Panc1 (cell line): ENCODE results near the gene GPR160. TPM values are rescaled to one million over a fixed set of nuclear protein-coding genes. Genes with fewer than 3 reads are reported as not detected.

Experiments used
- ATAC-seq: fragments of 200-7000 bp; cut with Tn5 transposase; 2 replicates; pipeline ENCODE4 v1.9.1; 2020; ENCODE audit warnings: mild to moderate bottlenecking, moderate library complexity
- BruUV-seq: library from RNA; stranded (reverse); fragments of 400-500 nt; replicated peaks from 2 replicates; lab custom pipeline; 2021; lab: Mats Ljungman, UMichigan
- CTCF ChIA-PET: fragments of 300-600 bp; sonication (Branson Sonifier 250); formaldehyde crosslinking; loops from one replicate; lab custom pipeline; 2022; ENCODE audit warnings: antibody characterized with exemption; lab: Charles Lee
- POLR2A ChIA-PET: fragments of 300-600 bp; sonication (Branson Sonifier 250); formaldehyde crosslinking; loops from one replicate; lab custom pipeline; 2022; ENCODE audit warnings: antibody characterized with exemption; lab: Charles Lee
- DNase-seq: peaks from one replicate; pipeline ENCODE4 v3.0.0-alpha.2; 2010; ENCODE audit warnings: low read depth, low spot score
- H3K27ac ChIP-seq: 2 replicates; pipeline ENCODE4 v1.5.1; 2011; ENCODE audit warnings: mild to moderate bottlenecking, low read length, inconsistent platforms
- H3K27me3 ChIP-seq: fragments of 200-500 bp; sonication (Bioruptor generic); 2 replicates; pipeline ENCODE4 v1.6.0; 2014; ENCODE audit warnings: low read length, inconsistent platforms; ENCODE audit not compliant: control insufficient read depth, insufficient read depth
- H3K36me3 ChIP-seq: fragments of 200-500 bp; sonication (Bioruptor generic); 2 replicates; pipeline ENCODE4 v1.5.1; 2014; ENCODE audit warnings: inconsistent platforms, mild to moderate bottlenecking, low read length, moderate library complexity; ENCODE audit not compliant: control insufficient read depth, insufficient read depth
- H3K4me1 ChIP-seq: 2 replicates; pipeline ENCODE4 v1.5.1; 2011; ENCODE audit warnings: inconsistent platforms, mild to moderate bottlenecking, low read length, moderate library complexity; ENCODE audit not compliant: control insufficient read depth, insufficient read depth
- H3K4me3 ChIP-seq, 2 experiments: 2 replicates each; pipeline ENCODE4 v1.5.1; 2011 to 2012; ENCODE audit warnings: low read depth in 2 of 2, low read length in 2 of 2, mild to moderate bottlenecking in 2 of 2, inconsistent platforms in 1 of 2, moderate library complexity in 1 of 2
- H3K9me3 ChIP-seq: fragments of 200-500 bp; sonication (Bioruptor generic); 2 replicates; pipeline ENCODE4 v1.5.1; 2014; ENCODE audit warnings: low read depth, mild to moderate bottlenecking, inconsistent platforms, low read length, moderate library complexity; ENCODE audit not compliant: control insufficient read depth, insufficient read depth
- CTCF ChIP-seq: fragments of 450-650 bp; IDR thresholded peaks from 2 replicates; pipeline ENCODE4 v1.5.1; 2017; ENCODE audit warnings: mild to moderate bottlenecking
- POLR2AphosphoS5 ChIP-seq: IDR thresholded peaks from 2 replicates; pipeline ENCODE4 v1.6.1; 2012; ENCODE audit warnings: mild to moderate bottlenecking, low read depth, low read length, moderate library complexity
- REST ChIP-seq, 2 experiments: IDR thresholded peaks; 2 replicates each; pipeline ENCODE4 v1.6.1; 2011 to 2012; ENCODE audit warnings: low read depth in 2 of 2, control low read depth in 1 of 2, low read length in 1 of 2, mild to moderate bottlenecking in 1 of 2, moderate library complexity in 1 of 2; ENCODE audit not compliant: insufficient read depth in 1 of 2
- SIN3A ChIP-seq: IDR thresholded peaks from 2 replicates; pipeline ENCODE4 v1.6.1; 2012; ENCODE audit warnings: low read depth, mild to moderate bottlenecking, low read length, moderate library complexity, borderline replicate concordance; ENCODE audit not compliant: insufficient read depth
- TCF7L2 ChIP-seq: IDR thresholded peaks from 2 replicates; pipeline ENCODE4 v1.6.1; 2011; ENCODE audit warnings: mild to moderate bottlenecking, low read depth, low read length, inconsistent platforms
- in situ Hi-C: cut with HindIII; loops from 2 replicates; pipeline ENCODE4 v1.10.0; 2016; ENCODE audit warnings: low sequenced_read_pairs, low pct_unique_long_range_greater_than_20kb
- intact Hi-C: fragments of 100-400 bp; cut with micrococcal nuclease; formaldehyde crosslinking; loops from one replicate; pipeline ENCODE4 v1.10.0; 2022; ENCODE audit not compliant: unreplicated experiment
- total RNA-seq: library from RNA; stranded (reverse); gene quantifications from one replicate; pipeline ENCODE4 v1.2.1, GENCODE V29; 2021; ENCODE audit not compliant: unreplicated experiment

The GPR160 gene
- total RNA-seq, 1 experiment from 2014 or later = 0.18 TPM

- CTCF ChIA-PET = no interaction called here
- intact Hi-C loops (no loop called here), in situ Hi-C loops (no loop called here)
- POLR2A ChIA-PET = no interaction called here
- H3K36me3 ChIP-seq = no peaks in the 10 kb centered on the region
- H3K4me3 ChIP-seq = no peak overlapping the region
- H3K9me3 ChIP-seq = no peaks in the 10 kb centered on the region
- H3K4me1 ChIP-seq = no peaks in the 10 kb centered on the region
- H3K27me3 ChIP-seq = no peaks in the 10 kb centered on the region
- no peak for TF ChIP-seq CTCF
- TF ChIP-seq TCF7L2 = no peak
- no peak for TF ChIP-seq POLR2AphosphoS5
- TF ChIP-seq REST (IDR thresholded peaks at IDR 0.05; ENCODE audit: insufficient read depth in 1 of 2, low read depth in 2 of 2, low read length in 1 of 2) = no peak
- no peak for TF ChIP-seq SIN3A
- no TSS peak for BruUV-seq
- ATAC-seq (no peak), DNase-seq (no peak)
- H3K27ac ChIP-seq = no peak overlapping the region
These were observed 39.0 kb downstream of the GPR160 start for GRCh38 chr3:170076715-170077238.

GRCh38 chr3:170077361-170077760 is 39.6 kb downstream of the GPR160 start:
- ATAC-seq (no peak), DNase-seq (no peak)
- CTCF ChIA-PET = no interaction called here
- H3K27ac ChIP-seq = no peak overlapping the region
- in situ Hi-C loops (no loop called here), intact Hi-C loops (no loop called here)
- no TSS peak for BruUV-seq
- no peaks in the 10 kb centered on the region for H3K9me3 ChIP-seq
- no peaks in the 10 kb centered on the region for H3K27me3 ChIP-seq
- no peaks in the 10 kb centered on the region for H3K36me3 ChIP-seq
- TF ChIP-seq POLR2AphosphoS5 (no peak), TCF7L2 (no peak), SIN3A (no peak), REST (IDR thresholded peaks at IDR 0.05; ENCODE audit: insufficient read depth in 1 of 2, low read depth in 2 of 2, low read length in 1 of 2) (no peak), CTCF (no peak)
- no peak overlapping the region for H3K4me3 ChIP-seq
- no peaks in the 10 kb centered on the region for H3K4me1 ChIP-seq
- POLR2A ChIA-PET = no interaction called here
